ENCODE results near the gene C14orf180.
A peak's percentile ranks its signal among the peaks of the same experiment; 100 is the strongest.

C14orf180 gene

DNA sequence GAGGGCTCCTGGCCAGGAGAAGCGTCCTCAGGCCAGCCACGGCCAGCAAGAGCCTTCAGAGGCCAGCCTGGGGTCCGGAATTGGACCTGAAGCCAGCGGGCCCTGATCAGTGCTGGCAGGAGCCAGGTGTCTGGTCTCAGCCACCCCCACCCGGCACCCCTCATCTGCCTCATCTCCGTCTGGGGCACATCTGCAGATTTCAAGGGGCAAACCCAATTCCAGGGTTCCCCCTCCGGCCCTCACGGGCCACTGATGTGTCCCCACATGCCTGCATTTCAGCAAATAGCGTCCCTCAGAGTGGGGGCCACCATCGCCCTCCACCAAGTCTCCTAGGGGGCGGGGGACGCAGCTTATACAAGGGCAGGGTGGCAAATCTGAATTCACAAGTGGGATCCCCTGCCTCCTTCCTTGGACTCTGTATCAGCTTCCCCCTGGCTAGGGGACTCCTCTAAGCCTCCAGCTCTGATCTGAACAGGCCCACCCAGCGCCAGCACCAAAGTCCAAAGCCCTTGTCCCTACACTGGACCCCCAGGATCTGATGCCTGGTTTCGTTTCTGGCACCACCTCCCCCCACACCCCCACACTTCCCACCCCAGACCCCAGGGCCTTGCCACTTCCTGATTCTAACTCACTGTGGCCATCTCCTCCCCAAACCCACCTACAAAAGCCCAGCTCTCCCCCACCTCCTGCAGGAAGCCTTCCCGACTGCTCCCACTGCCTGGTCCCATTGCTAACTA, 14.9 kb downstream of the C14orf180 start:
- DNase-seq: no peak

DNA sequence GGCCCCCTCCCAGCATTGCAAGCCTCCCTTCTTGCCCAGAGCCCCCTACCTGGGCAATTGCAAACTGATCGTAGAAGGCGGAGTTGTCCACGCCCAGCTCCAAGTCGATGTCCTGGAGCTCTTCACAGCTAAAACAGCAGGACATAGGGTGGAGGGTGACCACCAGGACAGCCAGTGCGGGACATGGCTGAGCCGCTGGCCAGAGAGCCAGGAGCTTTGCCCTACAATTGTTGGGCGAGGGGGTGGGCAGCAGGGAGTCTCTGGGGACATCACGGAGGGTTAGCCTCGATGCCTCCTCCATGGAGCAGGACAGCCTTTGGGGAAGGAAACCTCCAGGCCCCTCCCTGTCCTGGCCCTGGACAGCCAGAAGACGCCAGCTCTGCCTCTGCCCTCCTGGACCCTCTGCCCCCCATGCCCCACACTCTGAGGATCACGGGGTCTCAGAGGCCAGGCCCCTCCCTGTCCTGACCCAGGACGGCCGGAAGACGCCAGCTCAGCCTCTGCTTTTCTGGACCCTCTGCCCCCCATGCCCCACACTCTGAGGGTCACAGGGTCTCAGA, 15.6 kb downstream of the C14orf180 start:
- DNase-seq: no peak

DNA sequence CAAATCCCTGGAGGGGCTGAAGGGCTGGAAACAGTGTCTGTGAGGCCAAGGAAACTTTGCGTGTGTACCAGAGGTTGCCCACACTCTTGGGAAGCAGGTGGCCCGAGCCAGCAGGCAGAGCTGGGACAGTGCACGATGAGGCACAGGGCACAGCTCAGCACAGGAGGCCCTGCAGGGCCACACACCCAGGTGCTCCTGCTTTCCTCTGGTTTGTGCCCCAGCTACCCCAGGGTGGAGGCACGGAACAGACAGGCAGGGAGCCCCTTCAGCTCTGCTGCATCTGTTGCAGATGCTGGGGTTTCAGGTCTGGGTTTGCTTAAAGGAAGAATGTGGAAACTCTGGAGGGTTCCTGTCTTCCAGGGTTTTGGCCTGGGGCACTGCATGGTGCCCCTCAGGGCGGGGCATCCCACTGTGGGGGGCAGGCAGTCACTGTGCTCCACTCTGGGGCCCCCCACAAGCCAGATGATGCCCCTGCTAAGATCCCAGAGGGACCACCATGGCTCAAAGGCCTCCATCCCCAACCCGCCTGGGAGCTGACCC, 16.4 kb downstream of the C14orf180 start:
- no peak for DNase-seq

DNA sequence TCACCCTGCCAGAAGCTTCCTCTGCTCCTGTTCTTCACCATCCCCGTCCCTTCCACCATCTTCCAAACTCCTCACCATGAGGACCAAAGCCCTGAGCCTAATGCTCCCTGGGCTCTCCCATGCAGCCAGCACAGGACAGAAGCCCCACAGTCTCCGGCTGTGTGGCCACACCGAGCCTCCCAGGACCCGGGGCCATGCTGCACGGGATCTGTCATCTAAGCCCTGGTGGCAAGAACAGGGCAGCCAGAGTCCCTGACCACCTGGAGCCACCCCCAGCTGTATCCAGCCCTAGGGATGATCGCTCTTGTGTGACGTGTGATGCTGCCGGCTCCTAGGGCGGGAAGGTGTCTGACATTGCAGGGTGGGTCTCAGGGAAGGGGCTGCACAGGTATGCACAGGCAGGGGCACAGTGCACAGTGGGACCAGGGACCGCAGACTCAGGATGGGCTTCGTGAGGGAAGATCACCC, 16.9 kb downstream of the C14orf180 start:
- DNase-seq: no peak

DNA sequence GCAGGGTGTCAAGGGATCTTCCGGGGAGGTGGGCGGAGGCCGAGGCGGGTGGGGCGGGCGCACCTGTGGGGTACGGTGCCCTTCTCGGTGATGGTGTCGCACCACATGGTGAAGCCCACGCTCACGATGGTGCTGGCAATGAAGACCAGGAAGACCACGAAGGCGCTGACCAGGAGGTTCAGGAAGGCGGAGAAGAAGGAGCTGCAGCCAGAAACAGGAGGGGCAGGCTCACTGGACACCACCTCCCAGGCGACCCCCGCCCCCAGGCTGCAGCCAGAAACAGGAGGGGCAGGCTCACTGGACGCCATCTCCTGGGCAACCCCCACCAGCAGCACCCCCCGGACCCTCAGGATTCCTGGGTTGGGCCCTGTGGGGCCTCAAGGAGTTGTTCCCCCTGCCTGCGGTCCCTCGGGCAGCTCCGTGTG, 17.4 kb downstream of the C14orf180 start:
- no peak for DNase-seq

DNA sequence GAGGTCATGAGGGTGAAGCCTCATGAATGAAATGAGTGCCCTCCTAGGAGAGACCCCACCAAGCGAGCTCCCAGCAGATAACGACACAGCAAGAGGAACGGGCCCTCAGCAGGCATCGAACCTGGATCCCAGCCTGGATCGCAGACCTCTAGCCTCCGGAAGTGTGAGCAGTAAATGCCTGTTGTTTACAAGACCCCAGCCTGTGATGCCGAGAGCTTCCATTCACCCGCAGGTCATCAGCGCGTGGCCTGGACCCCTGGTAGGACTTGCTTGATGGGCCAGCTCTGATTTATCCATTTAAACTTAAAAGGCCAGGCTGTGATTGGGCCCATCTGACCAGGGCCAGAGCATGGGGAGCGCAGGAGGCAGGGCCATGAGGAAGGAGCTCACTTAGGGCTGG, 18.0 kb downstream of the C14orf180 start:
- DNase-seq: no peak

DNA sequence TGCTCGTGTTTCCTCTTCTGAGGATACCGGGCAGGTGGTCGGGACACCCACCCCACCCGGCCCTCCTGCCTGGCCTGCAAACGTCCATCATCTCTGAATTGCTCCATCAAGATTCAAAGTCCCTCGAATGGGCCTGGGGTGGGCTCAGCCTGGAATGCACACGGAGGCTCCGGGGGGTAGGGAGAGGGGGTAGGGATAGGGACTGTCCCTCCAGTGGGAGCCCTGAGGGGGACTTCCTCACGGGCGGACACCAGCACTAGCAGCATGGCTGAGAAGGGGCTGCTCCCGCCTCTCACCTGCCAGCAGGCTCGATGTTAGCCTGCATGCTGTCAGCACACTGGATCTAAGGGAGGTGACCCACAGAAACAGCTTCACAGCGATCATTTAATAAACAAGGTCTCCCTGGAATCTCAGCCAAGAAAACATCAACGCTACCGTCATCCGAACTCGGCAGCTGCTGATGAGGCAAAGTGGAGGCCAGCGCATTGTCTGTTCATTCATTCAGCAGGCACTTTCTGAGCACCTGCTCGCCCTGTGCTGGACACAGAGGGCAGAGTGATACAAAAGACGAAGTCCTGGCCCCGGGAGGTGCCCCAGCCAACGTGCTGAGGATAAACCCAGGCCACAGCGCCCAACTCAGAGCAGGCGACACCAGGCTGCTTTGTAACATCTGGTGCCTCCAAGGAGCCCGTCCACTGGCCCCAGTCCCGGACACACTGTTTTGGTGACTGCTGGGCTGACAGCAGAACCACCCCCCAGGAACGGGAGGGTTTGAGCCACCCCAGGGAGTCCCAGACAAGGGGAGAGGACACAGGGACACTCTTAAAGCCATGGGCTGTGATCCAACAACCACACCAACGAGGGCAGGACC, 18.7 kb downstream of the C14orf180 start:
- no peak for DNase-seq

DNA sequence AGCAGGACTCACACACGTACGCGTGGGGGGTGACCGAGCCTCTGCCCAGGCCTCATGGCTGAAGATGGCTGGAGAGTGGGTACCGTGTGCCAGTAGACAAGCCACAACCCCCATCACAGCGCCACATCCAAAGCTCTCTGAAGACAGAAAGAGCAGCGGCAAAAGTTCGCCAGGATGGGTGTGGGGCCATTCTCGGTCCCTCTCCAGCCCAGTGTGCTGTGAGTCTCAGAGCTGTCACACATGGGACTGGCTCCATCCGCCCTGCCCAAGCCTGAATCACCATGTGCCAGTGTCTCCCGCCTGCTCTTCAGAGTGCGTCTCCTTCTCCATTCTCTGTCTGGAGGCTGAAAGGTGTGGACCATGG, 19.3 kb downstream of the C14orf180 start:
- DNase-seq: no peak

DNA sequence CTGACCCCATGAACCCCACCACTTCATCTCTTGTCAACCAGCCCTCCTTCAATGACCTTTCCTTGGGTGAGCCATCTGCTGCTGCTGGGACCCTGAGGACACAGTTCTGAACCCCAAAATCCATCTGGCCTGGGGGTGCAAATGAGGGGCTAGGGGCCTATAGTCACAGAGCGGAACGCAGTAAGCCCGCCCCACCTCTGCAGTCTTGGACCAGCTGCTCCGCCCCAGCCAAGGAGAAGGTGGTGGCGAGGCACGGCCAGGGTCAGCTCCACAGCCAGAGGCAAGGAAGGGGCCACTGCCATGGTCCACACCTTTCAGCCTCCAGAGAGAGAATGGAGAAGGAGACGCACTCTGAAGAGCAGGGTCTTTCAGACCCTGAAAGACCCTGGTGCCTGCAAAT, 19.9 kb downstream of the C14orf180 start:
- no peak for DNase-seq

DNA sequence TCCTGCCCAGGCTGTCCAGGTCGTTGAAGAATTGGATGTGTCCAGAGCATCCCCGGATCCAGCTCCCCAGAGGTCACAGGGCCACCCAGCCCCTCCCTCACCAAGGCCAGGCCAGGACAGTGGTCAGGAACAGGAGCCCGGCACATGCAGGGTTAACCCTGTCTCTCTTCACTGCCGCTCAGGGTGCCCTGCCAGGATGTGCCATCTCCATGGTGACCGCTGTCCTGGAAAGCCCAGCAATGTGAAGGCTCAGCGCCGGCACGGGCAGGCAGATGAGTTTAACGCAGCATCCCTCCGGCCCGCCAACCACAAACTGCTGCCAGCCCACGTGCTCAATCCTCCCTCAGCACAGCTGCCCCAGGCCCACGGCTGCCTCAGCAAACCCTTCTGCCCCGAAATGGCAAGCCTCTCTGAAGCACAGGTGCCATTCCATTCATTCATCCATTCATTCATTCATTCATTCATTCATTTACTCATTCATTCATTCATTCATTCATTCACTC, 20.6 kb downstream of the C14orf180 start:
- DNase-seq: no peak

DNA sequence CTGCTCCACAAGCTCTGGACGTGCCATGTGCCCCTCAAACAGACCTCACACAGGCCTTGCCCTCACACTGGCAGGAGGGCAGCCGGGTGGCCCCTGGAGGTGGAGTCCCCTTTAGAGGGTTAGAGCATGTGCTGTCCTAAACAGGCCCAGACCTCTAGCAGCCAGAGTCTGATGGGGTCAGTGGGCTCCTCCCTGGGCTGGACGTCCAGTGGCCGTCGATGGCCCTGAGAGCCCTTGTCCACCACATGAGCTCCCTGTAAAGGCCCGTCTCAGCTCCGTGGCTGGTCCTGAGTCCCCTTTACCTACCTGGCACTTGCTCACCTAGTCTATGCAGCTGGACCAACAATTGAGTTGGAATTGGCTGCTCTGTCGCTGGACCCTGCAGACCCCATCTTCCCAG, 21.2 kb downstream of the C14orf180 start:
- DNase-seq: no peak

DNA sequence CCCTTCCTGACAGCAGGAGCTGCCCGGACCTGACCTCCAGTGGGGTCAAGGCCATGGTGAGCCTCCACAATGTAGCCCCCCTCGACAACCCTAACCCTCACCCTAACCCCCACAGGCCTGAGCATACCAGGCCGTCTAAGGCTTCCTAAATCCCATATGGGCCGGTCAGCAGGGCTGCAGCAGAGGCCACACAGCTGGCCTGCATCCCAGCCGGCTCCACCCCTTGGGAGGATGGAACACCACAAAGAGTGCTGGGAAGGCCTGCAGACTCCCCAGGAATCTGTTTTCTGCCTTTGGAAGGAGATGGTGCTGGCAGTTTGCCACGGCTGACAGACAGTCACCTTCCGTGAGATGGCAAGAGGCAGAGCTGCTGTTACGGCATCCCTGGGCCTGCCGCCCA, 22.2 kb downstream of the C14orf180 start:
- no peak for DNase-seq

DNA sequence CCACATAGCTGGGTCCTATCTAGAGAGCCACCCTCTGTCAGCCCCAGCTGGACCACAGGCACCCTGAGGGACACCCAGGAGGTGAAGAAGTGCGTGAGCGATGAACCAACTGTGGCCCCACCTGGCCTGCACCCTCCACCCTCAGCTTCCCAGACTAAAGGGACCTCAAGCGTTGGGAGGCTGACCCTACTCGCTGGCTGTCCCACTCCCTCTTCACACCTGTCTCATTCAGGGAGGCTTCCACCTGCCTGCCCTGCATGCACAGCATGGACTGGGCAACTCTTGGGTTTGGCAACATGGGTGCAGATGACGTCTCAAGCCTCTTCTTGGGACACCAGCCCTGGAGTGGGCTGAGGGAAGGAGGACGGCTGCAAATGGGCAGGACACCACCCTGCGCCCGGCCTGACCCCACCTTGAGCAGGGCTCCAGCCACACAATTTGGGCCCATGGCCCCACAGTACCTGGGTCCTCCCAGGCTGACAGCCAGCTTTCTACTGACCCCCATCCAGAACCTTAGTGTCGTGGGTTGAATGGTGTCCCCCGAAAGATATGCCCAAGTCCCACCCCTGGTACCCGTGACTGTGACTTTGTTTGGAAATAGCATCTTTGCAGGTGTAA, 22.9 kb downstream of the C14orf180 start:
- no peak for DNase-seq

DNA sequence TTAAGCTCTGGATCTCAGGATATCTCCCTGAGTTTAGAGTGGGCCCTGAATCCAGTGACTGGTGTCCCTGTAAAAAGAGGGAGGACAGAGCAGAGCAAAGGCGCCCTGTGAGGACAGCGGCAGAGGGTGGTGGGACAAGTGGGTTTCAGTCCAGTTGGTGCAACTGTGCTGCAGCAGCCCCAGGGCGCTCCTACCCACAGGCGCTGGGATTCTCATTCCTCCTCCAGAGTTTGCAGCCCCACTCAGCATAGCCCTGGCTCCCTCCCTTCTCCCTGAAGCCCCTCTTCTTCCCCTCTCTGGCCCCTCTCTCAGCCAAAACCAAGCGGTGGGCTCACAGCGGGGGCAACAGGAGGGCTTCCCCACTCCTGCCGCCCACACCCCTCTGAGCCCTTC, 23.4 kb downstream of the C14orf180 start:
- DNase-seq: no peak

DNA sequence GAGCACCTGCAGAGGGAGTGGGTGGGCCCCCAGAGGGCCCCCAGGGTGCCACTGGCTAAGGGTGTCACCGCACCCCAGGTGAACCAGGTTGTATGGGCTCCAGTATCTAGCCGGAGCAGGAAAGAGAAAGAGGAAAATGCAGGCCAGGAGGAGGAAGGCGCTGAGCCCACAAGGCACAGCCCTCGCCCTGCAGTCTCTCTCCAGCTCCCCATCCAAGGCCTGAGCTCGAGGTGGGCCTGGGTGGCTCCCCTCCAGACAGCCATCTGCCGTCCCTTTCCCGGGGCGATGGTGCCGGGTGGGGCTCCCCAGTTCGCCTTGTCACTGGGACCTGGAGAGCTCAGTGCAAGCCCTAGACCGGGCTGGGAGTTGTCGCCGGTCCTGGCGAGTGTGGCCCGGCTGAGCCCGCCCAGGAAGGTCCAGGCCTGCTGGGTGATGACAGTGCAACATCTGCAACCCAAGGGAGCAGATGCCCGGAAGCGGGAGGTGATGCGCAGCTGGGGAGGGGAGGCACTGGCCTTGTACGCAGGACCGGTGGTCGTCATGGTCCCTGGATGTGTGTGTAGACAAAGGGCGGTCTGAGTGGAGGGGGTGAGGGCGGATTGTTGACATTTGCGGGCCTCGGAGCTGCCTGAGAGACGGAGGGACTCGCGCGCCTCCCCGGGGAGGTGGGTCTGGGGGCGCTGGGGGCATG, 24.3 kb downstream of the C14orf180 start:
- no peak for DNase-seq

DNA sequence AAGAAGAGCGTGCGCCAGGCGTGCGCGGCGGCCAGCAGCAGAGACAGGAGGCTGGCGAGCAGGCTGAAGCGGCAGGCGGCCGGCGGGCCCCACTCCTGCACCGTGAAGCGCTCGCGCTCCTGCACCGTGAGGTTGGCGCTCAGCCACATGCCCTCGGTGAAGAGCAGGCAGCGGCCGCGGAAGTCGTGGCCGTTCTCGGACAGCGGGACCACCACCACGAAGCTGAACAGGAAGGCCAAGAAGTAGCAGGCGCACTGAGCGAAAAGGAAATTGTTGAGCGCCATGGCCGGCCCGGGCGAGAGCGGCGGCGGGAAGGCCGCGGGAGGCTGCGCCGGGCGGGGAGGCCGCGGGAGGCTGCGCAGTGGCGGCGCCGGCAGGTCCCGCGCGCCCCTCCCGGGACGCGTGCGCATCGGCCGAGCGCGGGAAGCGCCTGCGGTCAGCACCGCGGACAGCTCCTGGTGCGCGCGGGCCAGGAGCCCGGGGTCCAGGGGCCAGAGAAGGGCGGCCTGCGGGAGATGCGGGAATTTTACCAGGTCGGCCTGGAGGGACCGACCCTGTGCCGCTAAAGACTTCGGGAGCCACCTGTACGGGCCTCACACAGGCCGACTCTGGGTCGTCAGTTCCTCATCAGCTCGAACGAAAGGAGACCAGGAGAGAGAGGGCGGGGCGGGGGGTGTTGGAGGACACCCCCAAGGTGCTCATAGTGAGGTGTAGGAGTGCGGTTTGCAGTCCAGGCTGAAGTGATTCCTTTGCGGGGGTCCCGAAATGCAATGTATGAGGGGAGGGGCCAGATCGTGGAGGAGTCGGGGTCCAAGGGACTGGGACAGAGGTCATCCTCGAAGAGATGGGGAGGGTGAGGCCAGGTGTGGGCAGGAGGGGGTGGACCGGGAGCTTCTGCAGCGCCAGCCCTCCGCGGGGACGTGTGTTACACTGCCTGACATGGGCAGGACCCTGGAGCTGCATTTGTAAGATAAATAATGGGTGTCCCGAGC, 25.2 kb downstream of the C14orf180 start, which contains the start of gene TMEM179:
Gene TMEM179 (minus strand): TSS at position 315 of the 992 bp plus-strand sequence. CDS start 31 bp downstream, at position 284.
- DNase-seq: peak; percentile 6 to 11

DNA sequence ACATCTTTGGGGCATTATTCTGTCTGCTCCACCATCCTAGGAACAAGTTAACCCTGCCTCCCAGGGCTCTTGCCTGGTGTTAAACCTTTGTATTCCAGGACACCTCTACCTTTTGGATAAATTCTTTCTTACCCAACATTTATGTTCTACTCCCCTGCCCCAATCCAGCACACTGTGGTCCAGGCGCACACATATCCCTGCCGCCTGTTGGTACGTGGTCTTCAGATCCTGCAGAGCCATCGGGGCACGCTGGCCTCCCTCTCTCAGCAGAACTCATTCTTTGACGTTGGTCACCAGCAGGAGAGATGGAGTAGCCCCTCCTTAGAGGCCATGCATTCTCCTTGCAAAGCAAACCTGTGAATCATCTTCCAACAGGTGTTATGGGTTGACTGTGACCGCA, 30.1 kb downstream of the C14orf180 start:
- no peak for DNase-seq

DNA sequence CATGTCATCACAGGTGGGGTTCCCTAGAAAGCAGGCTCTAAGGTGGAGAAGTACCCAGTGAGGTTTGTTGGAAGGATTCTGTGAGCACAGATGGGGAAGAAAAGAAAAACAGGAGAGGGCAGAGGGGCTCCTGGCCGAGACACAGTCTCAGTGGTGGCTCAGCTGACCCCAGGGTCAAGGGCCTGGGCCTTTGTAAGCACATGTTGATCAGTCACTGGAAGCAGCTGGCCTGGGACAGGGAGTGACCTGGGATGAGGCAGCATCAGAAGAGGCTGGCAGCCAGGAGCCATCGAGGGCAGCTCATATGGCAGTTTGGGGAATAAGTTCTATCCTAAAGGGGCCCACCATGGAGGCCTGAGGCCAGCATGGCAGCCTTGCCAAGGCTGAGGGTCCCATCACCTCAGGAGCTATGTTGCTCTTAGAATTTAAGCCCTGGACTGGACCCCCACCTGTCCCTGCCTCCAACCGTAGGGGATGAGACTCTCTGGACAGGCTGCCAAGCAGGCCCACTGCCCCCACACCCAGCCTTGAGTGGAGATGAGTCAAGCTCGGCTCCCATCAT, 31.3 kb downstream of the C14orf180 start:
- DNase-seq: no peak

DNA sequence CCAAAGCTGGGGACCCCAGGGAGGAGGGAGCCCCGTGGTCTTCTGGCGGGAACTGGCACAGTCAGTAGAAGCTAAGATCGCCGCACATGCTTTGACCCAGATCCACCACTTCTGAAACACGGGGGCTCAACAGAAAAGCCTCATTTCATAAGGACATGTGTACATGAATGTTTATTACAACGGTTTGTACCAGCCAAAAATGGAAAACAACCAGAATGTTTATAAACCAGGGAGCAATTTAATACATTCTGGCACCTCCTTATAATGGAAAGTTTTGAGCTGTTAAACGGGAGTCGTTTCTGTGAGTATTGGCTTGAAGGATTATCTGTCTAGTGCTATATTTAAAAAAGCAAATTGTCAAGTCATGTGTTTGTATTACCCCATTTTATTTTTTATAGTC, 32.3 kb downstream of the C14orf180 start:
- DNase-seq: no peak

DNA sequence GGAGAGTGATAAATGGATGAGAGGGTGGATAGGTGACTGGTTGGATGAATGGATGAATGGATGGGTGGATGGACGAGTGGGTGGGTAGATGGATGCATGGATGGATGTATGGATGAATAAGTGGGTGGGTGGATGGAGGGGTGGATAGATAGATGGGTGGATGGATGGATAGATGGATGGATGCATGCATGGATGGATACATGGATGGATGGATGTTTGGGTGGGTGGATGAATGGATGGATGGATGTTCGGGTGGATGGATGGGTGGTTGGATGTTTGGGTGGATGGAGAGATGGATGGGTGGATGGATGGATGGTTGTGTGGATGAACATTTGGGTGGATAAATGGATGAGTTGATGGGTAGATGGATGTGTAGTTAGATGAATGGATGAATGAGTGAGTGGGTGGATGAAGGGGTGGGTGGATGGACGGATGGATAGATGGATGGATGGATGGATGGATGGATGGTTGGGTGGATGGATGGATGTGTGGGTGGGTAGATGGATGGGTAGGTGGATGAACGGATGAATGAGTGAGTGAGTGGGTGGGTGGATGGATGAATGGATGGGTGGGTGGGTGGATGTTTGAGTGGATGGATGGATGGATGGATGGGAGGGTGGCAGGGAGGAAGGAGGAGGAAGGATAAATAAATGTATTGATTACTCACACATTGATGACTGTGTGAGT, 34.7 kb downstream of the C14orf180 start:
- DNase-seq: no peak
